Thyroid gland (tissue), 4 donors: Measurements from ENCODE around the gene TCOF1. TPM values are rescaled to one million over a fixed set of nuclear protein-coding genes. Genes with fewer than 3 reads are reported as not detected.
"Not testable (repeated sequence)": the region's sequence is repeated elsewhere in the genome, so short reads cannot be mapped to it uniquely, and the experiment has no call there.

Experiments used
- DNase-seq, 2 donors: peaks; one replicate each; pipeline ENCODE4 v3.0.0-alpha.2; 2019
- H3K27ac ChIP-seq, 3 donors: fragments of 200-600 bp; sonication (generic); 1 replicate in 2 of 3; 2 replicates in 1 of 3; pipeline ENCODE4 v1.5.1; 2016 to 2019; ENCODE audit warnings: mild to moderate bottlenecking in 1 of 3, moderate library complexity in 1 of 3
- H3K27me3 ChIP-seq: fragments of 200-600 bp; sonication (generic); one replicate; pipeline ENCODE4 v1.5.1; 2019
- H3K36me3 ChIP-seq, 2 donors: fragments of 200-600 bp; sonication (generic); one replicate each; pipeline ENCODE4 v1.5.1; 2016 to 2019
- H3K4me1 ChIP-seq, 2 donors: fragments of 200-600 bp; sonication (generic); one replicate each; pipeline ENCODE4 v1.5.1; 2017 to 2019
- H3K4me3 ChIP-seq, 3 donors: fragments of 200-600 bp; sonication (generic); replicated peaks in 1 of 3; 1 replicate in 2 of 3; 2 replicates in 1 of 3; pipeline ENCODE4 v1.5.1; 2016; ENCODE audit warnings: mild to moderate bottlenecking in 1 of 3
- H3K9me3 ChIP-seq: fragments of 200-600 bp; sonication (generic); one replicate; pipeline ENCODE4 v1.5.1; 2017
- CTCF ChIP-seq, 6 experiments: fragments of 200-600 bp in 3 of 6; fragments of 450-650 bp in 3 of 6; sonication (generic) in 3 of 6; IDR thresholded peaks; one replicate each; pipeline ENCODE4 v1.5.1; 2016 to 2019; ENCODE audit warnings: antibody characterized with exemption in 6 of 6, mild to moderate bottlenecking in 2 of 6, inconsistent platforms in 1 of 6, moderate library complexity in 1 of 6
- POLR2A ChIP-seq, 2 donors: fragments of 450-650 bp; IDR thresholded peaks; one replicate each; pipeline ENCODE4 v1.6.1; 2017; ENCODE audit warnings: antibody characterized with exemption in 2 of 2, mild to moderate bottlenecking in 2 of 2, moderate library complexity in 1 of 2
- WGBS, 2 donors: methylation state at CpG; one replicate each; pipeline ENCODE4 v1.1.5; 2017; 5-methylcytosine and 5-hydroxymethylcytosine counted together
- intact Hi-C: fragments of 100-400 bp; cut with DNase I; formaldehyde crosslinking; loops from one replicate; pipeline ENCODE4 v1.15.1; 2023
- total RNA-seq, 4 donors: library from RNA; depleted of rRNA; stranded (reverse); fragments of >200 nt; gene quantifications; one replicate each; pipeline ENCODE4 v1.2.3, GENCODE V29; 2016

The TCOF1 gene
- total RNA-seq, 4 donors from 2014 or later = 20.7 to 28.0 (median 25.3) TPM

DNA sequence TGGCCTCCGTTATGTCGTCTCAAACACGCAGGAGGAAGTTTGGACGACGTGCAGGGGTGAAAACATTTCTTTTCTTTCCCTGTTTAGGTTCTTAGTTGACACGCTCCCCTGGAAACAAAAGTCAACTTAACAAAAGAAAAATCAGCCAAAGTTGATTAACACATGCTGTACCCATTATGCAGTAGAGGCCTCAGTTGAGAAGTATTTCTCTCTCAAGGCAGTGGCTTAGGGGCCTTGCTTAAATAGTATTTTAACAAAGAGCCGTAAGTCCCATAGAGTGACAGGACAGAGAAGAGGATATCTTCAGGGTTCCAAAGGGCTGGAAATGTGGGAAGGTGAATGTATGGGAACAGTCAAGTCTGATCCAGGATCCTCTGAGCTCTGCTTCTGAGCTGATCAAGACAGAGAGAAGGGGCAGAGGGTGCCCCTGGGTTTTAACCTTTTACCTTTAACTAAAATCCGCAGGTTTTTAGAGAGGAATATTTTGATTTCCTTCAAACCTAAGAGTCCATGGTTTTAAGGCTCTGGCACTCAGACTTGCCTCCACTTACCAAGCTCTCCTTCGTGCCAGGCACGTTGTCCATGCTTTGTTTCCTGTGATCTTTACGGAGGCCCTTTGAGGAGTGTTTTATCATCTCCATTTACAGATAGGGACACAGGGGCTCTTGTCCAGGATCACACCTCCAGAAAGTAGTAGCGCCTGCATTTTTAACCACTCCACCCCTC is 55.8 kb downstream of the TCOF1 start:
- Histone ChIP-seq H3K27me3 (no peaks in the 10 kb centered on the region), H3K9me3 (no peaks in the 10 kb centered on the region), H3K36me3 (no peaks in the 10 kb centered on the region), H3K4me1 (peaks cover 14 to 36% of the 10 kb centered on the region in 2 donors), H3K4me3 (no peak overlapping the region), H3K27ac (peak overlapping the region; percentile 78 to 87 (median 79))
- intact Hi-C loops = no loop called here
- WGBS, 2 donors = 54 to 58% methylated on average over 12 of the region's 12 CpGs
- no peak for DNase-seq
- TF ChIP-seq CTCF (IDR thresholded peaks at IDR 0.05) (no peak), POLR2A (IDR thresholded peaks at IDR 0.05) (no peak)

DNA sequence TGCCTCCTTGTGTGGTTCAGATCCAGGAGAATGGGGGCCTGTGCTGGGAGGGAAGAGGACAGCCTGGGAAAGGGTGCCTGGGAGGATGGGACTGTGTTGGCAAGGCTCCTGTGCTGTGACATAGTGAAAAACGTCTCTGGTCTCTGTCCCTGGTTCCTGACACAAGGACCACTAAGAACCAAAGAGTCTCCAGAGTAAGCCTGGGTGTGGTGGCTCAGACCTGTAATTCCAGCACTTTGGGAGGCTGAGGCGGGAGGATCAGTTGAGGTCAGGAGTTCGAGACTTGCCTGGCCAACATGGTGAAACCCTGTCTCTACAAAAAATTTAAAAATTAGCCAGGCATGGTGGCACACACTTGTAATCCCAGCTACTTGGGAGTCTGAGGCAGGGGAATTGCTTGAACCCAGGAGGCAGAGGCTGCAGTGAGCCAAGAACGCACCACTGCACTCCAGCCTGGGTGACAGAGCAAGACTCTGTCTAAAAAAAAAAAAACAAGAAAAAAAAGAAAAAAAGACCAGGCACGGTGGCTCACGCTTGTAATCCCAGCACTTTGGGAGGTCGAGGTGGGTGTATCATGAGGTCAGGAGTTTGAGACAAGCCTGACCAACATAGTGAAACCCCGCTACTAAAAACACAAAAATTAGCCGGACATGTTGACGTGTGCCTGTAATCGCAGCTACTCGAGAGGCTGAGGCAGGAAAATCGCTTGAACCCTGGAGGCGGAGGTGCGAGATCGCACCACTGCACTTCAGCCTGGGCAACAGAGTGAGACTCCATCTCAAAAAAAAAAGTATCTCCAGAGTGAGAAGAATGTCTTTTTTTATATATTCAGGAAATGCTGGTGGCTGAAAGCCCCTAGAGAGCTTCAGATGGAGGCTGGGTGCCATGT is 56.6 kb downstream of the TCOF1 start:
- H3K27ac ChIP-seq = peak overlapping the region; percentile 78 to 87 (median 79)
- WGBS, 2 donors = 80 to 82% methylated on average over 16 of the region's 16 CpGs
- H3K9me3 ChIP-seq, H3K27me3 ChIP-seq, intact Hi-C loops, DNase-seq, H3K36me3 ChIP-seq, H3K4me3 ChIP-seq: not testable (repeated sequence)
- H3K4me1 ChIP-seq = peaks cover 14 to 33% of the 10 kb centered on the region in 2 donors

GRCh38 chr5:150419630-150420270 is 62.3 kb downstream of the TCOF1 start:
- Histone ChIP-seq H3K36me3 (no peaks in the 10 kb centered on the region), H3K4me3 (no peak overlapping the region), H3K27me3 (no peaks in the 10 kb centered on the region), H3K9me3 (no peaks in the 10 kb centered on the region), H3K27ac (no peak overlapping the region), H3K4me1 (no peaks in the 10 kb centered on the region)
- no peak for DNase-seq
- intact Hi-C loops = no loop called here
- no peak for TF ChIP-seq CTCF (IDR thresholded peaks at IDR 0.05)
- no peak for TF ChIP-seq POLR2A (IDR thresholded peaks at IDR 0.05)
- WGBS, 2 donors = 71 to 82% methylated on average over 7 of the region's 7 CpGs

DNA sequence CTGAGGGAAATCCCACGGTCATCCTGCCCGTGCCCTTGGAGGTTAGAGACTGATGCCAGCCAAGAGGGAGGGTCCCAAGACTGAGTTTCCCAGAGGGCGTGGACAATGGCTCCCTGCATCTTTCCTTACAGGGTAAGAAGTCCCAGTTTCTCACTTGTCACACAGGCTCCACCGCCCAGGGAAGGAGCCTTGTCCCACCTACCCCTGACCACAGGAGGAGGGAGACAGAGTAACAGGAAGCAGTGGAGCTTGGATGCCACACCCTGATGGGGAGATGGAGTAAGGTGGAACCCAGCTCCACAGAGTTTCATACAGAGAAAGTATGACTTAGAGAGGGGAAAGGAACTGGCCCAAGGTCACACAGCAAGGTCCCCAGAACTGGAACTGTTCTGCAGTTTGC is 64.6 kb downstream of the TCOF1 start:
- DNase-seq = no peak
- H3K27me3 ChIP-seq = no peaks in the 10 kb centered on the region
- no peaks in the 10 kb centered on the region for H3K9me3 ChIP-seq
- no peaks in the 10 kb centered on the region for H3K36me3 ChIP-seq
- intact Hi-C loops = no loop called here
- H3K4me1 ChIP-seq = no peaks in the 10 kb centered on the region
- no peak for TF ChIP-seq CTCF (IDR thresholded peaks at IDR 0.05)
- H3K27ac ChIP-seq = no peak overlapping the region
- WGBS, 2 donors = 43 to 57% methylated on average over 4 of the region's 4 CpGs
- H3K4me3 ChIP-seq = no peak overlapping the region

- Histone ChIP-seq H3K4me1 (peaks cover 0 to under 1% of the 10 kb centered on the region in 2 donors), H3K27me3 (no peaks in the 10 kb centered on the region), H3K4me3 (no peak overlapping the region), H3K36me3 (no peaks in the 10 kb centered on the region), H3K27ac (no peak overlapping the region), H3K9me3 (no peaks in the 10 kb centered on the region)
- DNase-seq = no peak
- TF ChIP-seq POLR2A (IDR thresholded peaks at IDR 0.05) = no peak
- TF ChIP-seq CTCF (IDR thresholded peaks at IDR 0.05) = no peak
- 57 to 80% methylated on average over 3 of the region's 3 CpGs for WGBS, 2 donors
- intact Hi-C loops = no loop called here
These were observed 65.3 kb downstream of the TCOF1 start for GRCh38 chr5:150422758-150423157.

DNA sequence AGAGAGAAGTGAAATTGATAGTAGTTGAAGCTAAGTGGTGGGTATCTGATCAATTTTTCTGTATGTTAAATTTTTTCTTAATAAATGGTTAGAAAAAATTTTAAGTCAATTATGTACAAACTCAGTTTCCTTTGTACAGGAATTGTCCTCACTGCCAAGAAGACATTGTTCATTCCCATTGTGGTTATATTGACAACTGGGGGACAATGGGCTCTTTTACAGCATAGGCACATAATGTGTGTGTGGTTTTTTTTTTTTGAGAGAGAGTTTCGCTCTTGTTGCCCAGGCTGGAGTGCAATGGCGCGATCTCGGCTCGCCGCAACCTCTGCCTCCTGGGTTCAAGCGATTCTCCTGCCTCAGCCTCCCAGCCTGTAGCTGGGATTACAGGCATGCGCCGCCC is 68.7 kb downstream of the TCOF1 start:
- H3K27ac ChIP-seq, H3K9me3 ChIP-seq, H3K4me1 ChIP-seq, H3K36me3 ChIP-seq, DNase-seq, H3K4me3 ChIP-seq, H3K27me3 ChIP-seq, intact Hi-C loops: not testable (repeated sequence)
- WGBS, 2 donors = 97 to 98% methylated on average over 9 of the region's 9 CpGs
